HFF-Myc (cell line): ENCODE data around the gene INTS6.

Source experiments
- DNase-seq: peaks from one replicate; pipeline ENCODE4 v3.0.0-alpha.2; 2011; ENCODE audit warnings: low read depth; ENCODE audit errors: extremely low read depth
- H3K4me3 ChIP-seq: replicated peaks from 2 replicates; pipeline ENCODE4 v1.5.1; 2011; ENCODE audit warnings: low read depth, mild to moderate bottlenecking, control low read depth, low read length
- TF ChIP-seq, protein P1 (sequence below): IDR thresholded peaks from 2 replicates; pipeline ENCODE4 v1.5.1; 2012; ENCODE audit warnings: mild to moderate bottlenecking, low read depth, low read length, control low read depth; ENCODE audit errors: missing control alignments

The INTS6 gene

DNA sequence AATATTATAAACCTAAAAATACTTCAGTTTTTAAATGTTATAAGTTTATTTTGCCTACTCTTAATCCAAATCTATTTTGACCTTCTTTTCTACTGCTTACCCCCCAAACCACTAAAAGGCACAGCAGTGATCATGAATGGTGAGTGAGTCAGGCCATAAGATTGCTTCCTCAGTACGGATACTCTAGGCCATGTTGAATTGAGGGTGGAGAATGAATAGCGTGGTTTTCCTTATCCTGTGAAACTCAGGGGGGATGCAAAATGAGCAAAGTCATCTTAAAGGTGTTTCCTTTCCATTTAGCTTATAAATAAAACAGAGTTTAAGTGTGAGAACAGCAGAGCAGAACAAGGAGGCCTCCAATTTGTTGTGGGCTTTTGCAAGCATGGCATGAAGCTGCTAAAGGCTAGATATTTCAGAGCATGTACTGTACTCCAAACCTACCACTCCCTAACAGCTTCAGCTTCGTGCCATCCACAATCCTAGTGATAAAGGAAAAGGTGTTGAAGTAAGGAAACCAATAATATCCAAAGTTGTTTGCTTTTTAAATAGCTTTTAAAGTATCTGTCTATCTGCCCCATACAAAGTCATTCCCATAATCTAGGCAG is 88.3 kb downstream of the INTS6 start:
- DNase-seq, result peak; percentile 17
- H3K4me3 ChIP-seq, result no peak overlapping the region
- TF ChIP-seq, protein P1, sequence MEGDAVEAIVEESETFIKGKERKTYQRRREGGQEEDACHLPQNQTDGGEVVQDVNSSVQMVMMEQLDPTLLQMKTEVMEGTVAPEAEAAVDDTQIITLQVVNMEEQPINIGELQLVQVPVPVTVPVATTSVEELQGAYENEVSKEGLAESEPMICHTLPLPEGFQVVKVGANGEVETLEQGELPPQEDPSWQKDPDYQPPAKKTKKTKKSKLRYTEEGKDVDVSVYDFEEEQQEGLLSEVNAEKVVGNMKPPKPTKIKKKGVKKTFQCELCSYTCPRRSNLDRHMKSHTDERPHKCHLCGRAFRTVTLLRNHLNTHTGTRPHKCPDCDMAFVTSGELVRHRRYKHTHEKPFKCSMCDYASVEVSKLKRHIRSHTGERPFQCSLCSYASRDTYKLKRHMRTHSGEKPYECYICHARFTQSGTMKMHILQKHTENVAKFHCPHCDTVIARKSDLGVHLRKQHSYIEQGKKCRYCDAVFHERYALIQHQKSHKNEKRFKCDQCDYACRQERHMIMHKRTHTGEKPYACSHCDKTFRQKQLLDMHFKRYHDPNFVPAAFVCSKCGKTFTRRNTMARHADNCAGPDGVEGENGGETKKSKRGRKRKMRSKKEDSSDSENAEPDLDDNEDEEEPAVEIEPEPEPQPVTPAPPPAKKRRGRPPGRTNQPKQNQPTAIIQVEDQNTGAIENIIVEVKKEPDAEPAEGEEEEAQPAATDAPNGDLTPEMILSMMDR, result no peak

DNA sequence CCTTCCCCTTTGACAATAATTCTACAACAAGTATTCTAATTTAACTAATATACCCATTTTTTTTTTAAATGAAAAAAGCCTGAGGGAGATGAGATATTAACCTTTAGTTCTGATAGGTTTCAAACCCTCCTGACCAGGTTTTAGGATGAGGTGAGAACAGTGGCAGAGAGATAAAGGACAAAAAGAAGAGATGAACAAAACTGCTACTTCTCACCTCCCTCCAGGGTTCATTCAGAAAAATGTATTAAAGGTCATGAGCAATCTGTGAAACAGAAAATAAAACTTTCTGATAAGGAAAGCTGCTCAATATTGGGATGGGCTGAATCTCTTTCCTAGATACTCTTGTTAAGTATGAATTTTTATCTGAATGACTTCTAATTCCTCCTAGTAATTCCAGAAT is 89.2 kb downstream of the INTS6 start:
- TF ChIP-seq, protein P1, result no peak
- no peak for DNase-seq
- H3K4me3 ChIP-seq, result no peak overlapping the region

DNA sequence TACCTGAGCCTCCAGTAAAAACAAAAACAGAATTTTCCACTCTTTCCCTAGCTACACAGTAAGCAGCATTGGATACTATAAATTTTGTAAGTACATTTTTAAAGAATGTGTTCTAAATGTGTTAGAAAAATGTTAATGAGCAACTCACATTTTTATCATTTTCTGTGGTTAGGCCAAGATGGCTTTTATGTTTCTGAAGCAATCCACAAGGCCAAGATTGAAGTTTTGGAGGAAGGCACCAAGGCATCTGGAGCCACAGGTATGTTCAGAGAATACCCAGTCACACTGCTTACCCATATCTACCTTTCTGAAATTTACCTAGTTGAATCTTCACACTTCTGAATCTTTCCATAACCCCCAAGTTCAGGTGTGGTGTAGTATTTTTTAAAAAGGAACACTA is 91.7 kb downstream of the INTS6 start:
- TF ChIP-seq, protein P1, result no peak
- no peak overlapping the region for H3K4me3 ChIP-seq
- no peak for DNase-seq

DNA sequence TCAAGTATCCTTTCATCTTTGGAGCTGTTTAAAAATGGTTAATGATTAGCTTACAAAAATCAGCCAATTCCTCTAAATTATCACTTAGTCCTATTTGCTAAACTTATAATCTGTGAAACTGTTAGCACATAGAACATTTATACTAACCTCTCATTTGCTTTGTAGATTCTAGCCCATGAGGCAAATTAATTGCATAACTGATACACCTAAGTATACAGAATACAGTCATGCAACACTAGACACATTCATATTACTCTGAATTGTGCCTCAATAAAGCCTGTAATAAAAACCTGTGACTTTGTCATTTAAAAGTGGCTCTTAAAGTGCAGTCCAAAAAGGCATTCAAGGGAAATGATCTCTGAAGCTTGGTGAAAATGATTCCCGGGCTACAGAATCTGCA is 92.3 kb downstream of the INTS6 start:
- TF ChIP-seq, protein P1, result no peak
- no peak for DNase-seq
- no peak overlapping the region for H3K4me3 ChIP-seq

DNA sequence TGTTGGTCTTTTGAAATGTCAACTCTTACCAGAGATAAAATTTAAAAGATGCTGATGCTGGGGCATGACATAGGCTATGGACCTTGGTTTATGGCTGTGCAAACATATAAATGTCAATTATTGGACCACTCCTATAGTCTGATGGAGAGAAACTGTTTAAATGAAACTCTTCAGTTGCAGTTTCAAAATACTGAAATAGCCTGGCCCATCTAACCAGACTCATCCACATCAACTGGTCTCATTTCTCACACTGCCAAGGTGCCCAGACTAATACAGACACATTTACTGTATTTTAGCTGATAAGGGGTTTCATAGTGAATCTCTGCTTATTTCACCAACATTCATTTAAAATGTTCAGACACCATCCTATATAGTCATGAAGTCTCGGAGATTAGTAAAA is 93.5 kb downstream of the INTS6 start:
- TF ChIP-seq, protein P1, result no peak
- DNase-seq, result no peak
- no peak overlapping the region for H3K4me3 ChIP-seq

DNA sequence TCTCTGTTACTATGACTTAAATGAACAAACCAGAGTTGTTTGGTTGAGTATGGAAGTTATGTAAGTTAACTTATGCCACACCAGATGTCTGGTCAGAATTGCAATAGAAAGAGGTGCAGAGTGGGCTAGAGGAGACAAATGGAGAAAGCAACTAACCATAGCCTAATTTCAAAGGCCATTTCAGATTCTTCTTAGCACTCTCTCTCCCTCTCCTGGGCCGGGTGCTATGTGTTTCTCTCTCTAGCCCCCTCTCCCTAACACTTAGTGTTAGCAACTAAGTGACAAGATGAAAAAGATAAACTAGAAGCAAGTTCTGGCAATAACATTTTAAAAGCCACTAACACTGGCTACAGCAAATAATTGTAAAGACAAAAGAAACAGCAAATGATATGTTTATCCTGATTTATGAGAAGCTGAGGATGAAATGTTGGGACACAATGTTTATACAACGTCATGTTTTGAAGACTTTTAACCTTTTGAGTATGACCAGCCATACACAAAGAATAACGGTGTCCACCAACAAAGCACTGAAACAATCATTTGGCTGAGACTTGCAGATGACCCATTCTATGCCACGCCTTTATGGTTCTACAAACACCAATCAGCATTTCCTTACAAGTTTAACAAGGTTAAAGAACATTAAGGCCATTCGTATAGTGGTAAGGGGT is 94.8 kb downstream of the INTS6 start:
- DNase-seq, result no peak
- TF ChIP-seq, protein P1, result no peak
- no peak overlapping the region for H3K4me3 ChIP-seq
